ENCODE results near the gene TIGAR.

The TIGAR gene

GRCh38 chr12:4282892-4283511 is 38.0 kb upstream of the TIGAR start:
- DNase-seq (ENCODE audit: low read depth, low spot score), result no peak

GRCh38 chr12:4283512-4284255 is 37.3 kb upstream of the TIGAR start:
- no peak for DNase-seq (ENCODE audit: low read depth, low spot score)

- no peak for DNase-seq (ENCODE audit: low read depth, low spot score)
These were observed 36.7 kb upstream of the TIGAR start for GRCh38 chr12:4284306-4284705.

GRCh38 chr12:4285070-4285469 is 35.9 kb upstream of the TIGAR start:
- DNase-seq (ENCODE audit: low read depth, low spot score), result no peak

- DNase-seq (ENCODE audit: low read depth, low spot score), result no peak
These were observed 34.8 kb upstream of the TIGAR start for GRCh38 chr12:4286228-4286627.

- no peak for DNase-seq (ENCODE audit: low read depth, low spot score)
These were observed 34.2 kb upstream of the TIGAR start for GRCh38 chr12:4286771-4287317.

- DNase-seq (ENCODE audit: low read depth, low spot score), result no peak
These were observed 33.4 kb upstream of the TIGAR start for GRCh38 chr12:4287325-4288211.

GRCh38 chr12:4288296-4289131 is 32.5 kb upstream of the TIGAR start:
- DNase-seq (ENCODE audit: low read depth, low spot score), result no peak

GRCh38 chr12:4289231-4289878 is 31.7 kb upstream of the TIGAR start:
- DNase-seq (ENCODE audit: low read depth, low spot score), result no peak

GRCh38 chr12:4289998-4290790 is 30.8 kb upstream of the TIGAR start:
- DNase-seq (ENCODE audit: low read depth, low spot score), result no peak

- no peak for DNase-seq (ENCODE audit: low read depth, low spot score)
These were observed 28.5 kb upstream of the TIGAR start for GRCh38 chr12:4292341-4293073.

- DNase-seq (ENCODE audit: low read depth, low spot score), result no peak
These were observed 27.6 kb upstream of the TIGAR start for GRCh38 chr12:4293299-4293965.

GRCh38 chr12:4293966-4294505 is 27.0 kb upstream of the TIGAR start:
- DNase-seq (ENCODE audit: low read depth, low spot score), result no peak

- DNase-seq (ENCODE audit: low read depth, low spot score), result no peak
These were observed 24.3 kb upstream of the TIGAR start for GRCh38 chr12:4296751-4297150.

GRCh38 chr12:4297617-4298016 is 23.4 kb upstream of the TIGAR start:
- no peak for DNase-seq (ENCODE audit: low read depth, low spot score)

GRCh38 chr12:4300883-4301282 is 20.1 kb upstream of the TIGAR start:
- DNase-seq (ENCODE audit: low read depth, low spot score), result no peak

- no peak for DNase-seq (ENCODE audit: low read depth, low spot score)
These were observed 19.0 kb upstream of the TIGAR start for GRCh38 chr12:4301932-4302501.

- no peak for DNase-seq (ENCODE audit: low read depth, low spot score)
These were observed 18.1 kb upstream of the TIGAR start for GRCh38 chr12:4302881-4303280.
